RWPE1 (cell line): ENCODE measurements around the gene TNRC6B.

Experiments
- CTCF ChIA-PET: fragments of 350-600 bp; sonication (Branson Sonifier 250); formaldehyde crosslinking; extraction: SDS; loops from one replicate; lab custom pipeline; 2021; lab: Yijun Ruan, JAX
- POLR2A ChIA-PET: fragments of 400-600 bp; formaldehyde crosslinking; extraction: SDS; loops from one replicate; lab custom pipeline; 2020; ENCODE audit warnings: antibody characterized with exemption; ENCODE audit not compliant: low non-redundant PET; lab: Yijun Ruan, JAX
- DNase-seq: peaks from one replicate; pipeline ENCODE4 v3.0.0; 2012; ENCODE audit warnings: low spot score
- H3K27ac ChIP-seq: fragments of 450-650 bp; 2 replicates; pipeline ENCODE4 v1.5.1; 2017
- TF ChIP-seq, protein P1 (sequence below): fragments of 450-650 bp; conservative IDR thresholded peaks from 2 replicates; pipeline ENCODE4 v1.5.1; 2017; ENCODE audit warnings: low read depth, mild to moderate bottlenecking

TNRC6B gene

DNA sequence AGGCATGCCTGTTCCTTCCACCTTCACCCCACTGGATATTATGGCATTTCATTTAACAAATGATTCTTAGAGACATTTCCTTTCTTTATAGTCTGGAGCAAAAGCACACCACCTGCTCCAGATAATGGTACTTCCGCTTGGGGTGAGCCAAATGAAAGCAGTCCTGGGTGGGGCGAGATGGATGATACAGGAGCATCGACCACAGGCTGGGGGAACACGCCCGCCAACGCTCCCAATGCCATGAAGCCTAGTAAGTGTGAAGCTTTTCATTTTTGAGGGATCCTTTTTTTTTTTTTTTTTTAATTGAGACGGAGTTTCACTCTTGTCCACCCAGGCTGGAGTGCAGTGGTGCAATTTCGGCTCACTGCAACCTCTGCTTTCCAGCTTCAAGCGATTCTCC is 92.3 kb downstream of the TNRC6B start:
- no peak overlapping the region for H3K27ac ChIP-seq
- no peak for DNase-seq
- ChIA-PET POLR2A (no interaction called here), CTCF (no interaction called here)
- TF ChIP-seq, protein P1, sequence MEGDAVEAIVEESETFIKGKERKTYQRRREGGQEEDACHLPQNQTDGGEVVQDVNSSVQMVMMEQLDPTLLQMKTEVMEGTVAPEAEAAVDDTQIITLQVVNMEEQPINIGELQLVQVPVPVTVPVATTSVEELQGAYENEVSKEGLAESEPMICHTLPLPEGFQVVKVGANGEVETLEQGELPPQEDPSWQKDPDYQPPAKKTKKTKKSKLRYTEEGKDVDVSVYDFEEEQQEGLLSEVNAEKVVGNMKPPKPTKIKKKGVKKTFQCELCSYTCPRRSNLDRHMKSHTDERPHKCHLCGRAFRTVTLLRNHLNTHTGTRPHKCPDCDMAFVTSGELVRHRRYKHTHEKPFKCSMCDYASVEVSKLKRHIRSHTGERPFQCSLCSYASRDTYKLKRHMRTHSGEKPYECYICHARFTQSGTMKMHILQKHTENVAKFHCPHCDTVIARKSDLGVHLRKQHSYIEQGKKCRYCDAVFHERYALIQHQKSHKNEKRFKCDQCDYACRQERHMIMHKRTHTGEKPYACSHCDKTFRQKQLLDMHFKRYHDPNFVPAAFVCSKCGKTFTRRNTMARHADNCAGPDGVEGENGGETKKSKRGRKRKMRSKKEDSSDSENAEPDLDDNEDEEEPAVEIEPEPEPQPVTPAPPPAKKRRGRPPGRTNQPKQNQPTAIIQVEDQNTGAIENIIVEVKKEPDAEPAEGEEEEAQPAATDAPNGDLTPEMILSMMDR = no peak

DNA sequence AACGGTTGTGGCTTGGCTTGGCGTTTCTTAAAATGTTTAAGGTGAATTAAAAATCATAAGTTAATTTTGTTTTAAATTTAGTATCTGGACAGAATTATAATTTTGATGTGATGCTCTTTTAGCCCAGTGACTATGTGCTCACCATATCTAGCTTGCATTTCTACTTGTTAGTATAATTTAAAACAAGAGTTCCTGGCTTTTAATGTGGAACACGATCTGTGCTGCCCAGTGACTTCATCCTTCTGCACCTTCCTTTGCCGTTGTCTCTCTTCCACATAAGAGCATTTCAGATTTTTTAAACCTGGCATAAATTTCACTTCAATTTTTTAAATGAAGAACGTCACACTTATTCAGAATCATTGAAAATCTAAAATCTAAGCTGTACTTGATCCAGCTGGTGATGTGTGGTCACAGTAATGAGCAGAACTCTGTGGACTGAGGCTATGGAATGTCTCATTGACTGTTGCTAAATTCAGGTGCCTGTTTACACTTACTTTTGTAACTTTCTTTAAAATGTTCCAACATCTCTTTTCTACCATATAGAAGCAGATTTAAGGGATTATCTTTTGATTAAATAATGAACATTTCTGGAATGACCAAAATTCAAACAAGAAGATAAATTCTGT is 93.1 kb downstream of the TNRC6B start:
- no peak for DNase-seq
- POLR2A ChIA-PET = no interaction called here
- TF ChIP-seq, protein P1 = no peak
- H3K27ac ChIP-seq = no peak overlapping the region
- CTCF ChIA-PET = no interaction called here

DNA sequence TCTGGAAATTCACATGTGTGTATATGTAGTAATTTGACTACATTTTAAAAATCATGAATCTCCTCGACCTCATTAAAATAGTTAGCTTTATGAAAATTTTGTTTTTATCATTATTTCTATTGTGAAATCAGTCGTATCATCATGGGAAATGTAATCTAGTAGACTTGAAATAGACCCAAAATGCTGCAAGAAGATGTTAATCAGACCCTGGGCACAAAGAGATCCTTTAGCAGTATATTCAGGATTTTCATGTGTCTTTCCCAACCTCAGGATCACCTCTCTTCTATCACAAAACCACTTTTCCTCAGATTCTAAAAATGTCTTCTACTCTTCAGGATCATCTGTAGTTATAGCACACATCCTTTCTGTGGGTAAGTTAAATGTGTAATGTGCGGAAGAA is 93.7 kb downstream of the TNRC6B start:
- POLR2A ChIA-PET = no interaction called here
- no peak overlapping the region for H3K27ac ChIP-seq
- no peak for DNase-seq
- CTCF ChIA-PET = no interaction called here
- TF ChIP-seq, protein P1 = no peak

DNA sequence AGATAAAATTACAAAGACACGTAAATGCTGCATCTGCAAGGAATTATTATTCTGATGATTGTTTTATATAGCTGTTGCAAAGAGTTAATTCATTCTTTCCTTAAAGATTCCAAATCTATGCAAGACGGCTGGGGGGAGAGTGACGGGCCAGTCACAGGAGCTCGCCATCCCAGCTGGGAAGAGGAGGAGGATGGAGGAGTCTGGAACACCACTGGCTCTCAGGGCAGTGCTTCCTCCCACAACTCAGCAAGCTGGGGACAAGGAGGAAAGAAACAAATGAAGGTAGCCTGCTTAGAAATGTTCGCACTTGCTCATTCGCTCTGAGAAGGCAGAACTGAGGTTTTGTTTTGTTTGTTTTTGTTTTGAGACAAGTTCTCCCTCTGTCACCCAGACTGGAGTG is 95.6 kb downstream of the TNRC6B start:
- TF ChIP-seq, protein P1 = no peak
- H3K27ac ChIP-seq = peak overlapping the region; percentile 19
- DNase-seq = no peak
- CTCF ChIA-PET = no interaction called here
- POLR2A ChIA-PET = no interaction called here

DNA sequence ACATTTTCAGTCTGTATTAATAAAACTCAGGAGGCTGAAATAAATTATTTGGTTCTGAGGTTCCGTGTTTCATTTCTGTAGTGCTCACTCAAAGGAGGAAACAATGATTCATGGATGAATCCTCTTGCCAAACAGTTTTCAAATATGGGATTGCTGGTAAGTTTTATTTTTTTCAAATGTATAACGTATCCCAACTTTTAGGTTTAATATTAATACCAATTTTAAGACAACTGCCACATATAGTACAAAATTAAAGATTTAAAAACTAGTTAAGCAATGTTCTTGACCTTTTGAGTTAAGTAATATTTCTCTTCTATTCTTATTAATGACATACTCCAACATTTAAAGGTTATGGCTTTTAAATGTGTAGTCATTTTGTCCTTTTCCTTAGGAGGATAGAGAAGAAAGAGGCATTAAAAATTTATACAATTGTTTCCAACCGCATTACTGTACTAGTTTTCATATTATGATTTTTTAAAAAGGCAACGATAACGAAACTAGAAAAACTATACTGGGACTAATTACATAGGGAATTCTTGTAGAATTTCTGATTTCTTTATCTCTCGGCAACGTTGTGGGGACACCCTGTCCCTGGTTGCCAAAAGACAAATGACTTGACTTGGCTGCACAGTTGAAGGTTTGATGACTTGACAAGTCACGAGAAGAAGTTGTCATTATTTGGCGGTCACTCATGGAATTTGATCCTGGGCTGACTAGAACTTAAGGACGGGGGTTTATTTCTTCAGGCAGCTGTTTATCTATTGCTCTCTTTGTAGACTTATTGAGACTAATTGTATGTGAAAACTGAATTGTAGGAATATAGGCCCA is 99.5 kb downstream of the TNRC6B start:
- ChIA-PET POLR2A (no interaction called here), CTCF (no interaction called here)
- H3K27ac ChIP-seq = no peak overlapping the region
- TF ChIP-seq, protein P1 = no peak
- peak; percentile 8 for DNase-seq

DNA sequence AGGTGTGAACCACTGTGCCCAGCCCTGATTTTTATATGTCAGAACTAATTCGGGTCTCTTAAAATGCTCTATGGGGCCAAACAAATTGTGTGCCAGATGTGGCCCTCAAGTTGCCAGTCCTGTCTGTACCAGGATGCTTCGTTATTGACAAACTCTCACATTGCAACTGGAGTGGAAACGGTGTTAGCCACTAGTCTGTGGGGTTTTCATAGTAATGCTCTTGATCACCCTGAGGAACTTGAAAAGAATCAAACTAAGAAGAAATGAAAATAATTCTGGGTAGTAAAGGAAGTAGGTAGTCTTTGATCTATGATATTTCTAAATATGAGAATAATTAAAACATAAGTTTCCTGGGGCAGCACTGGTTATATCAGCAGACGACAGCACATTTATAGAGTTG is 101.3 kb downstream of the TNRC6B start:
- DNase-seq = no peak
- H3K27ac ChIP-seq = no peak overlapping the region
- TF ChIP-seq, protein P1 = no peak
- POLR2A ChIA-PET = no interaction called here
- CTCF ChIA-PET = no interaction called here
